HCT116 (cell line): ENCODE measurements around the gene BORA. TPM values are rescaled to one million over a fixed set of nuclear protein-coding genes. Genes with fewer than 3 reads are reported as not detected.
"Not testable (repeated sequence)": the region's sequence is repeated elsewhere in the genome, so short reads cannot be mapped to it uniquely, and the experiment has no call there.

Experiments
- ATAC-seq: fragments of 200-7000 bp; cut with Tn5 transposase; 2 replicates; pipeline ENCODE4 v1.9.1; 2020; ENCODE audit warnings: mild to moderate bottlenecking, moderate library complexity
- BruUV-seq: library from RNA; stranded (reverse); fragments of 400-500 nt; replicated peaks from 2 replicates; lab custom pipeline; 2021; lab: Mats Ljungman, UMichigan
- CTCF ChIA-PET: fragments of 300-600 bp; sonication (Branson Sonifier 250); formaldehyde crosslinking; loops from one replicate; lab custom pipeline; 2021; ENCODE audit warnings: antibody characterized with exemption; lab: Charles Lee
- POLR2A ChIA-PET: fragments of 300-600, 350-600 bp; sonication (Branson Sonifier 250); formaldehyde crosslinking; loops from one replicate; lab custom pipeline; 2021; ENCODE audit warnings: antibody characterized with exemption; lab: Charles Lee
- RAD21 ChIA-PET, 2 experiments: fragments of 300-600 bp; sonication (Branson Sonifier 250); formaldehyde crosslinking; loops; one replicate each; lab custom pipeline; 2023; ENCODE audit warnings: low total read pairs in 2 of 2; ENCODE audit not compliant: uncharacterized antibody in 2 of 2, unreplicated experiment in 2 of 2, low non-redundant PET in 1 of 2; lab: Charles Lee
- DNase-seq: peaks from one replicate; pipeline ENCODE4 v3.0.0-alpha.2; 2010; ENCODE audit warnings: low read depth, low spot score
- H2AFZ ChIP-seq: fragments of 200-600 bp; shearing (Covaris generic), sonication (generic); 2 replicates; pipeline ENCODE4 v1.6.1; 2017; ENCODE audit warnings: low read depth, mixed run types, mixed read lengths, antibody characterized with exemption, low read length; ENCODE audit not compliant: poor library complexity, severe bottlenecking
- H3K27ac ChIP-seq: 2 replicates; pipeline ENCODE4 v1.5.1; 2012; ENCODE audit warnings: low read depth, low read length
- H3K27me3 ChIP-seq: fragments of 200-600 bp; sonication (generic); 2 replicates; pipeline ENCODE4 v1.6.1; 2016; ENCODE audit warnings: mixed run types, low read length, mixed read lengths; ENCODE audit not compliant: insufficient read depth
- H3K36me3 ChIP-seq, 2 experiments: fragments of 200-500 bp in 1 of 2; fragments of 200-600 bp in 1 of 2; sonication (Bioruptor generic) in 1 of 2; sonication (generic) in 1 of 2; 2 replicates each; pipeline versions ENCODE4 v1.5.1 to v1.6.1; 2014 to 2016; ENCODE audit warnings: low read length in 2 of 2, inconsistent platforms in 1 of 2, mixed read lengths in 1 of 2, mixed run types in 1 of 2; ENCODE audit not compliant: insufficient read depth in 2 of 2, control insufficient read depth in 1 of 2
- H3K4me1 ChIP-seq, 2 experiments: fragments of 200-600 bp in 1 of 2; sonication (generic) in 1 of 2; 2 replicates each; pipeline versions ENCODE4 v1.5.1 to v1.6.1; 2012 to 2017; ENCODE audit warnings: low read length in 2 of 2, inconsistent platforms in 1 of 2, mild to moderate bottlenecking in 1 of 2, mixed read lengths in 1 of 2, mixed run types in 1 of 2, moderate library complexity in 1 of 2; ENCODE audit not compliant: insufficient read depth in 2 of 2, control insufficient read depth in 1 of 2
- H3K4me2 ChIP-seq: fragments of 200-600 bp; sonication (generic); 2 replicates; pipeline ENCODE4 v1.6.1; 2017; ENCODE audit warnings: mixed run types, low read length, mixed read lengths
- H3K4me3 ChIP-seq, 2 experiments: fragments of 200-600 bp in 1 of 2; sonication (generic) in 1 of 2; replicated peaks in 1 of 2; 2 replicates each; pipeline ENCODE4 v1.5.1; 2011 to 2016; ENCODE audit warnings: low read length in 2 of 2, control low read depth in 1 of 2, low read depth in 1 of 2, mild to moderate bottlenecking in 1 of 2, mixed read lengths in 1 of 2, mixed run types in 1 of 2
- H3K79me2 ChIP-seq: fragments of 200-600 bp; sonication (generic); 2 replicates; pipeline ENCODE4 v1.6.1; 2017; ENCODE audit warnings: mild to moderate bottlenecking, mixed run types, low read length, moderate library complexity, mixed read lengths; ENCODE audit not compliant: insufficient read depth
- H3K9ac ChIP-seq: fragments of 200-600 bp; sonication (generic); 2 replicates; pipeline ENCODE4 v1.6.1; 2016; ENCODE audit warnings: low read length, mixed read lengths
- H3K9me2 ChIP-seq: fragments of 200-600 bp; sonication (generic), shearing (Covaris generic); 2 replicates; pipeline ENCODE4 v1.6.1; 2017; ENCODE audit warnings: mixed run types, mild to moderate bottlenecking, moderate library complexity; ENCODE audit not compliant: insufficient read depth
- H3K9me3 ChIP-seq, 2 experiments: fragments of 200-500 bp in 1 of 2; fragments of 200-600 bp in 1 of 2; sonication (Bioruptor generic) in 1 of 2; sonication (generic) in 1 of 2; 2 replicates each; pipeline ENCODE4 v1.6.1; 2014 to 2017; ENCODE audit warnings: low read length in 2 of 2, mixed read lengths in 2 of 2, inconsistent platforms in 1 of 2, low read depth in 1 of 2, mild to moderate bottlenecking in 1 of 2, mixed run types in 1 of 2, moderate library complexity in 1 of 2; ENCODE audit not compliant: control insufficient read depth in 1 of 2, insufficient read depth in 1 of 2
- H4K20me1 ChIP-seq: fragments of 200-600 bp; sonication (generic), shearing (Covaris generic); 2 replicates; pipeline ENCODE4 v1.6.1; 2017; ENCODE audit warnings: mixed run types, mild to moderate bottlenecking, moderate library complexity; ENCODE audit not compliant: insufficient read depth
- ATF3 ChIP-seq: IDR thresholded peaks from 2 replicates; pipeline ENCODE4 v1.6.1; 2012
- CBX3 ChIP-seq: IDR thresholded peaks from 2 replicates; pipeline ENCODE4 v1.6.1; 2012; ENCODE audit warnings: low read depth
- CEBPB ChIP-seq: IDR thresholded peaks from 2 replicates; pipeline ENCODE4 v1.6.1; 2012; ENCODE audit warnings: low read depth
- EGR1 ChIP-seq: IDR thresholded peaks from 2 replicates; pipeline ENCODE4 v1.6.1; 2012; ENCODE audit warnings: low read depth
- ELF1 ChIP-seq: IDR thresholded peaks from 2 replicates; pipeline ENCODE4 v1.6.1; 2012; ENCODE audit warnings: low read depth, borderline replicate concordance
- EZH2 ChIP-seq: fragments of 200-600 bp; sonication (generic); IDR thresholded peaks from 2 replicates; pipeline ENCODE4 v1.6.1; 2017; ENCODE audit warnings: antibody characterized with exemption, mixed run types
- FOSL1 ChIP-seq: IDR thresholded peaks from 2 replicates; pipeline ENCODE4 v1.6.1; 2012; ENCODE audit warnings: low read depth
- JUND ChIP-seq: IDR thresholded peaks from 2 replicates; pipeline ENCODE4 v1.6.1; 2012
- POLR2A ChIP-seq: IDR thresholded peaks from 2 replicates; pipeline ENCODE4 v1.7.0; 2011; ENCODE audit warnings: borderline replicate concordance; ENCODE audit not compliant: insufficient read depth, insufficient read length; ENCODE audit errors: extremely low read depth
- POLR2AphosphoS5 ChIP-seq: IDR thresholded peaks from 2 replicates; pipeline ENCODE4 v1.6.1; 2011; ENCODE audit warnings: mild to moderate bottlenecking, low read depth, low read length, moderate library complexity
- RAD21 ChIP-seq: IDR thresholded peaks from 2 replicates; pipeline ENCODE4 v1.6.1; 2012; ENCODE audit warnings: low read depth, mild to moderate bottlenecking
- SIN3A ChIP-seq: IDR thresholded peaks from 2 replicates; pipeline ENCODE4 v1.6.1; 2012; ENCODE audit warnings: low read depth
- SP1 ChIP-seq: IDR thresholded peaks from 2 replicates; pipeline ENCODE4 v1.6.1; 2012; ENCODE audit warnings: low read depth
- SRF ChIP-seq: IDR thresholded peaks from 2 replicates; pipeline ENCODE4 v1.6.1; 2012; ENCODE audit warnings: low read depth
- TCF7L2 ChIP-seq: IDR thresholded peaks from 2 replicates; pipeline ENCODE4 v1.7.0; 2011; ENCODE audit warnings: borderline replicate concordance, inconsistent platforms; ENCODE audit not compliant: insufficient read depth, insufficient read length; ENCODE audit errors: extremely low read depth
- YY1 ChIP-seq: IDR thresholded peaks from 2 replicates; pipeline ENCODE4 v1.6.1; 2011; ENCODE audit warnings: low read length, low read depth, moderate library complexity, mild to moderate bottlenecking; ENCODE audit not compliant: insufficient replicate concordance; ENCODE audit errors: extremely low read depth
- ZNF274 ChIP-seq: fragments of 200-500 bp; sonication (Bioruptor generic); IDR thresholded peaks from 2 replicates; pipeline ENCODE4 v1.6.1; 2014; ENCODE audit warnings: mild to moderate bottlenecking, low read depth, low read length, inconsistent platforms
- intact Hi-C: fragments of 100-400 bp; cut with micrococcal nuclease; formaldehyde crosslinking; loops from 2 replicates; pipeline ENCODE4 v1.10.0; 2022
- total RNA-seq: library from RNA; stranded (reverse); gene quantifications from one replicate; pipeline ENCODE4 v1.2.1, GENCODE V29; 2021; ENCODE audit not compliant: unreplicated experiment
- TF ChIP-seq, protein P1 (sequence below), 3 experiments: fragments of 200-600 bp in 1 of 3; sonication (generic) in 1 of 3; IDR thresholded peaks in 2 of 3; conservative IDR thresholded peaks in 1 of 3; 2 replicates each; pipeline ENCODE4 v1.5.1; 2012 to 2017; ENCODE audit warnings: low read depth in 2 of 3, low read length in 2 of 3, antibody characterized with exemption in 1 of 3, borderline replicate concordance in 1 of 3, control low read depth in 1 of 3, mild to moderate bottlenecking in 1 of 3, mixed read lengths in 1 of 3, mixed run types in 1 of 3, moderate library complexity in 1 of 3; ENCODE audit not compliant: insufficient read depth in 1 of 3

BORA gene
- total RNA-seq, 1 experiment from 2014 or later = 27.6 TPM

GRCh38 chr13:72716776-72717175 lies 10.9 kb upstream of the BORA start (continued):
- TF ChIP-seq SIN3A = no peak
- no peak for TF ChIP-seq YY1
- no peak for TF ChIP-seq CBX3
- no peak for TF ChIP-seq SP1
- no peak for TF ChIP-seq RAD21

DNA sequence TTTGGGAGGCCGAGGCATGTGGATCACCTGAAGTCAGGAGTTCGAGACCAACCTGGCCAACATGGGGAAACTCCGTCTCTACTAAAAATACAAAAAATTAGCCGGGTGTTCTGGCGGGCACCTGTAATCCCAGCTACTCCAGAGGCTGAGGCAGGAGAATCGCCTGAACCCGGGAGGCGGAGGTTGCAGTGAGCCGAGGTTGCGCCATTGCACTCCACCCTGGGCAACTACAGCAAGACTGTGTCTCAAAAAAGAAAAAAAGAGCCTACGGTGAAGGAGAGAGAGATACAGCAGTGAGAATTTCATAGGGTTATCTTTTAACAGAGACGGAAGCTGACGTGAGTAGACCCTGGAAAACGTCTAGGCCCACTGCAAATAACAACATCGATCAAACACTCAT lies 1.5 kb upstream of the BORA start:
- CTCF ChIA-PET, ATAC-seq, H3K9me3 ChIP-seq, POLR2A ChIA-PET, H4K20me1 ChIP-seq, RAD21 ChIA-PET, BruUV-seq, H3K27ac ChIP-seq, DNase-seq, H3K27me3 ChIP-seq, H3K9me2 ChIP-seq, H2AFZ ChIP-seq: not testable (repeated sequence)
- Histone ChIP-seq H3K4me1 (peaks cover 8 to 24% of the 10 kb centered on the region in 2 experiments), H3K79me2 (peaks cover 91% of the 10 kb centered on the region), H3K4me2 (peak overlapping the region; percentile 93), H3K9ac (peak overlapping the region; percentile 86), H3K36me3 (peaks cover 0 to 15% of the 10 kb centered on the region in 2 experiments; a peak in 2 of 4 replicates), H3K4me3 (peak overlapping the region; percentile 63 to 91)
- intact Hi-C loops = loop anchor here (5.0 kb wide), 2 partner anchors 56 to 1406 kb away; partner anchors contain the start of genes DIS3, KLF12 and PIBF1

GRCh38 chr13:72726726-72727416 lies 852 bp upstream of the BORA start:
- ATAC-seq (peak; percentile 64), DNase-seq (peak; percentile 2)
- H3K9me3 ChIP-seq = no peaks in the 10 kb centered on the region
- H3K4me2 ChIP-seq = peak overlapping the region; percentile 93
- ChIA-PET RAD21 (no interaction called here), POLR2A (no interaction called here), CTCF (no interaction called here)
- H4K20me1 ChIP-seq = no peaks in the 10 kb centered on the region
- no peaks in the 10 kb centered on the region for H3K27me3 ChIP-seq
- peaks cover 91% of the 10 kb centered on the region for H3K79me2 ChIP-seq
- intact Hi-C loops = loop anchor here (5.0 kb wide), 2 partner anchors 55 to 1405 kb away; partner anchors contain the start of genes DIS3, KLF12 and PIBF1
- BruUV-seq = TSS peak; percentile 34
- no peak overlapping the region for H2AFZ ChIP-seq
- no peaks in the 10 kb centered on the region for H3K9me2 ChIP-seq
- H3K27ac ChIP-seq = peak overlapping the region; percentile 82
- H3K4me3 ChIP-seq = peak overlapping the region; percentile 63 to 91
- H3K4me1 ChIP-seq = peaks cover 8 to 24% of the 10 kb centered on the region in 2 experiments
- peaks cover 0 to 20% of the 10 kb centered on the region in 2 experiments; a peak in 2 of 4 replicates for H3K36me3 ChIP-seq
- H3K9ac ChIP-seq = peak overlapping the region; percentile 86
- no peak for TF ChIP-seq SIN3A
- no peak for TF ChIP-seq ELF1
- no peak for TF ChIP-seq CEBPB
- no peak for TF ChIP-seq TCF7L2
- no peak for TF ChIP-seq EZH2
- no peak for TF ChIP-seq SRF
- TF ChIP-seq, protein P1, sequence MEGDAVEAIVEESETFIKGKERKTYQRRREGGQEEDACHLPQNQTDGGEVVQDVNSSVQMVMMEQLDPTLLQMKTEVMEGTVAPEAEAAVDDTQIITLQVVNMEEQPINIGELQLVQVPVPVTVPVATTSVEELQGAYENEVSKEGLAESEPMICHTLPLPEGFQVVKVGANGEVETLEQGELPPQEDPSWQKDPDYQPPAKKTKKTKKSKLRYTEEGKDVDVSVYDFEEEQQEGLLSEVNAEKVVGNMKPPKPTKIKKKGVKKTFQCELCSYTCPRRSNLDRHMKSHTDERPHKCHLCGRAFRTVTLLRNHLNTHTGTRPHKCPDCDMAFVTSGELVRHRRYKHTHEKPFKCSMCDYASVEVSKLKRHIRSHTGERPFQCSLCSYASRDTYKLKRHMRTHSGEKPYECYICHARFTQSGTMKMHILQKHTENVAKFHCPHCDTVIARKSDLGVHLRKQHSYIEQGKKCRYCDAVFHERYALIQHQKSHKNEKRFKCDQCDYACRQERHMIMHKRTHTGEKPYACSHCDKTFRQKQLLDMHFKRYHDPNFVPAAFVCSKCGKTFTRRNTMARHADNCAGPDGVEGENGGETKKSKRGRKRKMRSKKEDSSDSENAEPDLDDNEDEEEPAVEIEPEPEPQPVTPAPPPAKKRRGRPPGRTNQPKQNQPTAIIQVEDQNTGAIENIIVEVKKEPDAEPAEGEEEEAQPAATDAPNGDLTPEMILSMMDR (IDR thresholded peaks at IDR 0.05 in 2 of 3, conservative IDR thresholded peaks at IDR 0.05 in 1 of 3; ENCODE audit: borderline replicate concordance in 1 of 3, insufficient read depth in 1 of 3, low read depth in 2 of 3, low read length in 2 of 3) = no peak
- TF ChIP-seq SP1 = no peak
- no peak for TF ChIP-seq JUND
- no peak for TF ChIP-seq RAD21
- TF ChIP-seq ZNF274 = no peak
- TF ChIP-seq FOSL1 = no peak
- TF ChIP-seq POLR2A = no peak
- no peak for TF ChIP-seq ATF3
- no peak for TF ChIP-seq POLR2AphosphoS5
- no peak for TF ChIP-seq EGR1
